ENCODE measurements around the gene RECK. TPM values are rescaled to one million over a fixed set of nuclear protein-coding genes. Genes with fewer than 3 reads are reported as not detected.

Gene RECK
- total RNA-seq, 1 donor, result 32.8 TPM

GRCh38 chr9:36040271-36040925, 3.7 kb downstream of the RECK start:
- TF ChIP-seq CTCF (IDR thresholded peaks at IDR 0.05; ENCODE audit: insufficient read depth, low read depth, low read length), result no peak
- H3K4me3 ChIP-seq (ENCODE audit: low read depth, low read length), result peak overlapping the region; percentile 0
- DNase-seq (ENCODE audit: low read depth), result peak; percentile 69

GRCh38 chr9:36041506-36041905, 4.8 kb downstream of the RECK start:
- no peak for TF ChIP-seq CTCF (IDR thresholded peaks at IDR 0.05; ENCODE audit: insufficient read depth, low read depth, low read length)
- no peak overlapping the region for H3K4me3 ChIP-seq (ENCODE audit: low read depth, low read length)
- no peak for DNase-seq (ENCODE audit: low read depth)

- no peak for TF ChIP-seq CTCF (IDR thresholded peaks at IDR 0.05; ENCODE audit: insufficient read depth, low read depth, low read length)
- no peak for DNase-seq (ENCODE audit: low read depth)
- no peak overlapping the region for H3K4me3 ChIP-seq (ENCODE audit: low read depth, low read length)
These were observed 8.9 kb downstream of the RECK start for GRCh38 chr9:36045610-36046009.

- DNase-seq (ENCODE audit: low read depth), result no peak
- TF ChIP-seq CTCF (IDR thresholded peaks at IDR 0.05; ENCODE audit: insufficient read depth, low read depth, low read length), result no peak
- no peak overlapping the region for H3K4me3 ChIP-seq (ENCODE audit: low read depth, low read length)
These were observed 10.2 kb downstream of the RECK start for GRCh38 chr9:36046923-36047322.

GRCh38 chr9:36049408-36049807, 12.7 kb downstream of the RECK start:
- DNase-seq (ENCODE audit: low read depth), result no peak
- no peak overlapping the region for H3K4me3 ChIP-seq (ENCODE audit: low read depth, low read length)
- TF ChIP-seq CTCF (IDR thresholded peaks at IDR 0.05; ENCODE audit: insufficient read depth, low read depth, low read length), result no peak

- DNase-seq (ENCODE audit: low read depth), result no peak
- no peak overlapping the region for H3K4me3 ChIP-seq (ENCODE audit: low read depth, low read length)
- no peak for TF ChIP-seq CTCF (IDR thresholded peaks at IDR 0.05; ENCODE audit: insufficient read depth, low read depth, low read length)
These were observed 13.8 kb downstream of the RECK start for GRCh38 chr9:36050476-36050875.

- H3K4me3 ChIP-seq (ENCODE audit: low read depth, low read length), result no peak overlapping the region
- no peak for TF ChIP-seq CTCF (IDR thresholded peaks at IDR 0.05; ENCODE audit: insufficient read depth, low read depth, low read length)
- DNase-seq (ENCODE audit: low read depth), result no peak
These were observed 14.6 kb downstream of the RECK start for GRCh38 chr9:36051317-36051716.
